DND-41 (cell line): ENCODE data around the gene DRC7.

Experiments
- ATAC-seq: fragments of 200-7000 bp; cut with Tn5 transposase; 3 replicates; pipeline ENCODE4 v1.9.1; 2021; ENCODE audit warnings: low read depth; ENCODE audit not compliant: insufficient read depth
- DNase-seq: peaks from one replicate; pipeline ENCODE4 v3.0.0-alpha.2; 2020
- H2AFZ ChIP-seq: 2 replicates; pipeline ENCODE4 v1.6.0; 2012; ENCODE audit warnings: low read depth, low read length
- H3K27ac ChIP-seq: 2 replicates; pipeline ENCODE4 v1.5.1; 2012; ENCODE audit warnings: low read length, inconsistent platforms
- H3K27me3 ChIP-seq: fragments of 200-600 bp; sonication (generic); 2 replicates; pipeline ENCODE4 v1.6.0; 2012; ENCODE audit warnings: low read length, mild to moderate bottlenecking, inconsistent platforms; ENCODE audit not compliant: insufficient read depth, poor library complexity
- H3K36me3 ChIP-seq: 2 replicates; pipeline ENCODE4 v1.5.1; 2012; ENCODE audit warnings: low read length, inconsistent platforms; ENCODE audit not compliant: insufficient read depth
- H3K4me1 ChIP-seq: 2 replicates; pipeline ENCODE4 v1.5.1; 2012; ENCODE audit warnings: mild to moderate bottlenecking, low read length; ENCODE audit not compliant: insufficient read depth
- H3K4me2 ChIP-seq: 2 replicates; pipeline ENCODE4 v1.6.0; 2012; ENCODE audit warnings: mild to moderate bottlenecking, moderate library complexity, low read length, inconsistent platforms; ENCODE audit not compliant: insufficient read depth
- H3K4me3 ChIP-seq, 2 experiments: fragments of 200-600 bp in 1 of 2; shearing (Covaris generic) in 1 of 2; 2 replicates each; pipeline ENCODE4 v1.5.1; 2012 to 2016; ENCODE audit warnings: inconsistent platforms in 2 of 2, low read length in 2 of 2, mild to moderate bottlenecking in 2 of 2, low read depth in 1 of 2, moderate library complexity in 1 of 2
- H3K79me2 ChIP-seq: 2 replicates; pipeline ENCODE4 v1.6.0; 2012; ENCODE audit warnings: low read length, inconsistent platforms; ENCODE audit not compliant: insufficient read depth
- H3K9ac ChIP-seq: 2 replicates; pipeline ENCODE4 v1.6.0; 2012; ENCODE audit warnings: low read depth, mild to moderate bottlenecking, inconsistent platforms, low read length, moderate library complexity
- H3K9me3 ChIP-seq: 2 replicates; pipeline ENCODE4 v1.5.1; 2012; ENCODE audit warnings: low read length, moderate library complexity, mild to moderate bottlenecking, inconsistent platforms; ENCODE audit not compliant: insufficient read depth, severe bottlenecking
- H4K20me1 ChIP-seq: 2 replicates; pipeline ENCODE4 v1.6.0; 2012; ENCODE audit warnings: low read length; ENCODE audit not compliant: insufficient read depth
- EZH2 ChIP-seq: IDR thresholded peaks from 3 replicates; pipeline ENCODE4 v1.6.1; 2012; ENCODE audit warnings: borderline replicate concordance, low read depth, mild to moderate bottlenecking, moderate library complexity, low read length, inconsistent platforms; ENCODE audit not compliant: severe bottlenecking
- TF ChIP-seq, protein P1 (sequence below): IDR thresholded peaks from 2 replicates; pipeline ENCODE4 v1.5.1; 2012; ENCODE audit warnings: borderline replicate concordance, low read length, moderate library complexity, mild to moderate bottlenecking; ENCODE audit not compliant: poor library complexity, severe bottlenecking; ENCODE audit errors: extremely low read depth

The DRC7 gene

DNA sequence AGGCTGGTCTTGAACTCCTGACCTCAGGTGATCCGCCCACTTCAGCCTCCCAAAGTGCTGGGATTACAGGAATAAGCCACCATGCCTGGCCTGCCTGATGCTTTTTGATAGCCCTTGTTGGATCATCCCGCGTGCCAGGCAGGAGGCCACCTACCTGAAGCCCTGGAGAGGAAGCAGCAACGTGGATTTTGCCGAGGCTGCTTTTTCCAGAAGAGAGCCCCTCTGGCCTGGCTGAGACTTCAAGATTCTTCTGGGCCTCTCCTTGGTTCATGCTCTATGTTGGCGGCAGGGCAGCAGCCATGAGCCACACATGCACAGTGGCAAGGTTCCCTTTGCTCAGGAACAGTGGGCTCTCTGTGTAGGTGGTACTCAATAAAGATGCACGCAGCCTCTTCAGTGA lies 52.5 kb downstream of the DRC7 start:
- no peak overlapping the region for H3K9ac ChIP-seq
- DNase-seq (no peak), ATAC-seq (no peak)
- TF ChIP-seq EZH2 = no peak
- TF ChIP-seq, protein P1, sequence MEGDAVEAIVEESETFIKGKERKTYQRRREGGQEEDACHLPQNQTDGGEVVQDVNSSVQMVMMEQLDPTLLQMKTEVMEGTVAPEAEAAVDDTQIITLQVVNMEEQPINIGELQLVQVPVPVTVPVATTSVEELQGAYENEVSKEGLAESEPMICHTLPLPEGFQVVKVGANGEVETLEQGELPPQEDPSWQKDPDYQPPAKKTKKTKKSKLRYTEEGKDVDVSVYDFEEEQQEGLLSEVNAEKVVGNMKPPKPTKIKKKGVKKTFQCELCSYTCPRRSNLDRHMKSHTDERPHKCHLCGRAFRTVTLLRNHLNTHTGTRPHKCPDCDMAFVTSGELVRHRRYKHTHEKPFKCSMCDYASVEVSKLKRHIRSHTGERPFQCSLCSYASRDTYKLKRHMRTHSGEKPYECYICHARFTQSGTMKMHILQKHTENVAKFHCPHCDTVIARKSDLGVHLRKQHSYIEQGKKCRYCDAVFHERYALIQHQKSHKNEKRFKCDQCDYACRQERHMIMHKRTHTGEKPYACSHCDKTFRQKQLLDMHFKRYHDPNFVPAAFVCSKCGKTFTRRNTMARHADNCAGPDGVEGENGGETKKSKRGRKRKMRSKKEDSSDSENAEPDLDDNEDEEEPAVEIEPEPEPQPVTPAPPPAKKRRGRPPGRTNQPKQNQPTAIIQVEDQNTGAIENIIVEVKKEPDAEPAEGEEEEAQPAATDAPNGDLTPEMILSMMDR = no peak
- no peaks in the 10 kb centered on the region for H3K27me3 ChIP-seq
- H3K4me2 ChIP-seq = no peak overlapping the region
- H3K4me1 ChIP-seq = no peaks in the 10 kb centered on the region
- peaks cover 66% of the 10 kb centered on the region for H3K36me3 ChIP-seq
- no peaks in the 10 kb centered on the region for H3K79me2 ChIP-seq
- H3K4me3 ChIP-seq = no peak overlapping the region
- no peak overlapping the region for H3K27ac ChIP-seq
- no peak overlapping the region for H2AFZ ChIP-seq
- peaks cover 3% of the 10 kb centered on the region; the same call in 1 of the 2 replicates for H4K20me1 ChIP-seq
- H3K9me3 ChIP-seq = no peaks in the 10 kb centered on the region

DNA sequence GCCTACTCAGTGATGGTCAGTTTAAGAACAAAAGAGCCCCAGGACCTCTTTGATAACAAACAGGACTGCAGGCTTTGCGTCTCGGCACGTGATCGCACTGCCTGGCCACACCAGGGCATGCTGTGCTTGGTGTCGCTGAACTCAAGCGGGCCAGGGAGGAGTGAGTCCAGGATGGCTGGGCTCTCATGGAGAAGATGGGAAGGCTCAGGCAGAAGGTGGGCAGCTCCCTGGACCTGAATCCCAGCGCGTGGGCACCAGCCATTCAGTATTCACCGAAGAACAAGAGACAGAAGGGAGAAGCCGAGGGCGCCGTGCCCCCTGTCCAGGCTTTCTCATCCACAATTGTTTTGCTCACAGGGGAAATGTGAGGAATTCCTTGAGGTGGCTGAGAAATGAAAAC lies 52.9 kb downstream of the DRC7 start:
- H3K4me1 ChIP-seq = no peaks in the 10 kb centered on the region
- no peak for ATAC-seq
- H3K4me2 ChIP-seq = no peak overlapping the region
- no peak for DNase-seq
- no peaks in the 10 kb centered on the region for H3K9me3 ChIP-seq
- no peak overlapping the region for H3K9ac ChIP-seq
- H3K27ac ChIP-seq = no peak overlapping the region
- H4K20me1 ChIP-seq = peaks cover 3% of the 10 kb centered on the region; the same call in 1 of the 2 replicates
- TF ChIP-seq EZH2 = no peak
- TF ChIP-seq, protein P1 = no peak
- peaks cover 66% of the 10 kb centered on the region for H3K36me3 ChIP-seq
- no peak overlapping the region for H2AFZ ChIP-seq
- no peak overlapping the region for H3K4me3 ChIP-seq
- no peaks in the 10 kb centered on the region for H3K79me2 ChIP-seq
- H3K27me3 ChIP-seq = no peaks in the 10 kb centered on the region

DNA sequence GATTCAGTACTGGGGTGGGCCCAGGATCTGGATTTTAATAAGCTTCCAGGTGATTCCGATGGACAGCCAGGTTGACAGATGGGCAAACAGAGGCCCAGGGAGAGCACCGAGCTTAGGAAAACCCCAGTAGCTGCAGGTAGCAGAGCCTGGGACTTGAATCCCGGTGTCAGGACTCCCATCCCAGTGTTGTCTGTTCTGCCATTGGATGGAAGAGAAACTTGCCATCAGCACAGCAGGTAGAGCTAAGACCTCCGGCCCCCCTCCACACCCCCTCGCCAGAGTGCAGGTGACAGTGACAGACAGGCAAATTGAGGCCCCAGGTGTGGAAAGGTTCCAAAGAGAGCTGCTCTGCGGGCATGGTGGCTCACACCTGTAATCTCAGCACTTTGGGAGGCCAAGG lies 53.4 kb downstream of the DRC7 start:
- Histone ChIP-seq H3K4me1 (no peaks in the 10 kb centered on the region), H3K4me3 (no peak overlapping the region), H3K27ac (no peak overlapping the region), H3K27me3 (no peaks in the 10 kb centered on the region), H2AFZ (no peak overlapping the region), H3K9me3 (no peaks in the 10 kb centered on the region), H3K79me2 (no peaks in the 10 kb centered on the region), H3K36me3 (peaks cover 67% of the 10 kb centered on the region), H3K4me2 (no peak overlapping the region), H4K20me1 (no peaks in the 10 kb centered on the region; the same call in 1 of the 2 replicates), H3K9ac (no peak overlapping the region)
- ATAC-seq = no peak
- no peak for DNase-seq
- TF ChIP-seq, protein P1 = no peak
- TF ChIP-seq EZH2 = no peak

DNA sequence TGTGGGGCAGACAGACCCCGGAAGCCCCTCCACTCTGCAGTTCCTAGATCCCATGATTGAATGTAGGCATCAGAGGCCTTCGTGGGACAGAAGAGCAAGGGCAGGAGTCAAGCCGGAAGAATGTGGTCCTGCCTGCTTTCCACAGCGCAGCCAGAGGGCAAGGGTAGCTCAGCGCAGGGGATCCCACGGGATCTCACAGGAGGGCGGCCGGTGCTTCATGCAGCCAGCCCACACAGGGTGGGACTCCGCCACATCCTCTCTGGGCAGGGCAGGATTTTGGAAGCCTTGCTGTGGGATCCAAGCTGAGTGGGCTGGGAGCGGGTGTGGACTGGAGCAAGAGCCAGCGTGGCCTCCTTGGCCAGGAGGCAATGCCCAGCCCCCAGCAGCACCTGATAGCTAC lies 54.0 kb downstream of the DRC7 start:
- no peaks in the 10 kb centered on the region for H3K79me2 ChIP-seq
- ATAC-seq (no peak), DNase-seq (no peak)
- no peaks in the 10 kb centered on the region; the same call in 1 of the 2 replicates for H4K20me1 ChIP-seq
- H3K4me1 ChIP-seq = no peaks in the 10 kb centered on the region
- no peak overlapping the region for H3K4me2 ChIP-seq
- H3K27me3 ChIP-seq = no peaks in the 10 kb centered on the region
- no peak overlapping the region for H3K9ac ChIP-seq
- H3K4me3 ChIP-seq = no peak overlapping the region
- no peak overlapping the region for H2AFZ ChIP-seq
- no peak overlapping the region for H3K27ac ChIP-seq
- peaks cover 67% of the 10 kb centered on the region for H3K36me3 ChIP-seq
- TF ChIP-seq, protein P1 = no peak
- TF ChIP-seq EZH2 = no peak
- no peaks in the 10 kb centered on the region for H3K9me3 ChIP-seq
